NAMALWA (cell line): ENCODE data around the gene PPP1R9A.

Experiments used
- DNase-seq: peaks from one replicate; pipeline ENCODE4 v3.0.0-alpha.2; 2015; ENCODE audit warnings: low spot score

The PPP1R9A gene

GRCh38 chr7:95205665-95206225 lies 298.4 kb downstream of the PPP1R9A start:
- no peak for DNase-seq

GRCh38 chr7:95209276-95209675 lies 301.9 kb downstream of the PPP1R9A start:
- DNase-seq, result no peak

GRCh38 chr7:95209788-95210187 lies 302.4 kb downstream of the PPP1R9A start:
- DNase-seq, result no peak

DNA sequence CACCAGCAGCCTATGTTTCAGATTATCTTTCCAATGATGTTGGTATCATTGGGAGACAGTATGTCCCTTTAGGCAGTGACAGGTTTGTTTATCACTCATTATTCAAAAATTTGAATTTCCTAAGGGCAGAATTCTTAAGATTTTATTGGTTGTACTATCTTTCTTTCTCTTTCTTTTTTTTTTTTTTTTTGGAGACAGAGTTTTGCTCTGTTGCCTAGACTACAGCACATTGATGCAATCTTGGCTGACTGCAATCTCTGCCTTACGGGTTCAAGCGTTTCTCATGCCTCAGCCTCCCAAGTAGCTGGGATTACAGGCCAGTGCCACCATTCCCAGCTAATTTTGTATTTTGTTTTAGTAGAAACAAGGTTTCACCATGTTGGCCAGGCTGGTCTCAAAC lies 305.8 kb downstream of the PPP1R9A start:
- DNase-seq, result no peak

DNA sequence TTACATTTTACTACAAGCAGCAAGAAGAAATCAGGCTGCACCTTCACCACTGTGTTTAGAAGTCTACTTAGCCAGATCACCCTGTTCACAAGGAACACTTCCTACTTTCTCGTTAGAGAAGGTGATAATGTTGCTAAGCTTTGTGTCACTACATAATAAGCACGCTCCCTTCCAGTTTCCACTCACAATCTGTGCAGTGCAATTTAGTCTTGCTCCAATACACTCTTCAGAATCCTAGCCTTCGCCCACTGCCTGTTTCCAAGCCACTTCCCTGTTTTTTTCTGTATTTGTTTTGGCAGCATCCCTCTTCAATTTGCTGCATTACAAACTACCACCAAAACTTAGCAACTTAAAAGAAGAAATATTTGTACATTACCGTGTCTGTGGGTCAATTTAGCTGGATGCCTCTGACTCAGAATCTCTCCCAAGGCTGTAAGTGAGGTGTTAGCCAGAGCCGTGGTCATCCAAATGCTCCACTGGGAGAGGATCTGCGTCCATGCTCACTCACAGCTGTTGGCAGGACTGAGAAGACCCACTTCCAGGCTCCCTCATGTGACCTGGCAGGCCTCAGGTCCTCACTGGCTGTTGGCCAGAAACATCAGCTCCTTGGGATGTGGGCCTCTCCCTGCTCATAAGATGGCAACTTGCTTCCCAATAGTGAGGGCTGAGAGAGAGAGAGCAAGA lies 306.6 kb downstream of the PPP1R9A start:
- no peak for DNase-seq

GRCh38 chr7:95219721-95220120 lies 312.3 kb downstream of the PPP1R9A start:
- DNase-seq, result no peak

DNA sequence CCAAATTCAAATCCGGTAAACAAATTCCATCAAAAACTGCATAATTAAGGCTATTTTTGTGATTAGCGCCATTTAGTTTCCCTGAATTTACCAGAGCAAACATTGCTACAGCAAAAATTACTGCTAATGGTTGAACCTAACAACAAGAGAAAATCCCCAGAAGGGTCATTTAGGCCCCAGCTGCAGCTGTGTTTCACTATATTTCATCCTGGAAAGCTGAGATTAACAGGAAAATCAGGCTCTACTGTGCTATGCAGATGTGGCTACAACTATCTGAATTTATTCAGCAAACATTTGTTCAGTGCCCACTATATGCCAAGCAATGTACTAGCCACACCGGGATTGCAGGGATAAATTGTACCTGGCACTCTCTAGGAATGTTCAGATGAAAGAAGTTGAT lies 312.9 kb downstream of the PPP1R9A start:
- DNase-seq, result no peak

- DNase-seq, result no peak
These were observed 317.9 kb downstream of the PPP1R9A start for GRCh38 chr7:95225301-95225700.

DNA sequence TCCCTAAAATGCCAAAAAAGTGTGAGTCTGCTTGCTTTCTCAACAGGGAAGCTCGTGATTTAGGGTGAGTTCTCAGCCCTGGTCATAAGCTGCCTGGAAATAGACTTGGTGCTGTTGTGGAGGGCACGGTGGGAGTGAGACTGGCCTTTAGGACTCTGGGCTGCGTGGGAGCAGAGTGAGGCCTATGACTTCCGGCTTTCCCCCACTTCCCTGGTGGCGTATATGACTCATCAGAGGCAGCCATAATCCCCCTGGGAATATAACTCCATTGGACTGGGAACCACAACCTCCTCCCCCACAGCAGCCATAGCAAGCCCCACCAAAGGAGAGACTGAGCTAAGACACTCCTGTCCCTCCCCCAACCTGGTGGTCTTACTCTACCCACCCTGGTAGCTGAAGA lies 321.9 kb downstream of the PPP1R9A start:
- no peak for DNase-seq

DNA sequence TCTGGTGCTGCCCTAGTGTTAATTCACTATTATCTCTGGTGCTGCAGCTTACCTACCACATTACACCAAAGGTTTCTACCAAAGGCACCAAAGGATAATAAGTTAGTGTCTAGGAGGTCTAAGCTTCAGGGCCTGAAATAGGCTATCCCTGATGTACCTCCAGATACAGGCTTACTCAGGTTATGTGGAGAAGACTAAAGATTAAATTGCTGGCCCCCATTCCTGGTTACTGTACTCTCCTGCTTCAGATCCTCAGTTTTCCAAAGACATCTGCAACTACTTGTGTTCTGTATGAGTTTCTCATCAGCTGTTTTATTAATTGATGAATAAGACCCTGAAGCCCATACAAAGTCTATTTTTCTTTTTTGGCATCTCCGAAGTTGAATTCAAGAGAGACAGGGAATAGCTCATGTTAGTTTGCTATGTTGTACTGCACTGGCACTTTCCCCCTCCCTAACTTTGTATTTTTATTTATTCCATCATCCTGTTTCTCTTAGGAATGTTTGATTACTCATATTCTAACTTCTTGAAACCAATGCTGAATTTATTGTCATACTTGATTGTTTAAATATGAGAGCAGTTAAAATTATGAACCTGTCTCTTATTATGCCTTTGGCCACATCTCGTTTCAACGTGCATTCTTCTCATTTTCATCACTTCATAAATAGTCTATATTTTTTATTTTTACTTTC lies 331.0 kb downstream of the PPP1R9A start:
- DNase-seq, result no peak

DNA sequence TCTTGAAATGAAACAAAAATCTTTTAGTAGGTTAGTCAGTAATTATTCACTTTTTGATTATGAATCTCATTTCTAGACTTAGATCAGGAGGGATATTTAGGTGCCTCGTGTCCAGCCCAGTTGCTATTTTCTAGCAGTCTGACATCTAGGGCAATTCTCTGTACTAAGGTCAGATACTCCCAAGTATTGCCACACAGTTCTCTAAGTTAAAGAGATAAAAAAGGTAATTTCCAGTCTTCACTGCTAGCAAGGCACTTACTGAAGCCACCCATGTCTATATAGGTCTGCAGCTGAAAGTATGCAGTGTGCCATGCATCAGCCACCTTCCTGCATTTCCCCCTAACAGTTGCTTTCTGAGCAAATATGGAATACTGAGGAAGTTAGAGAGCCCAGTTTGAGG lies 333.5 kb downstream of the PPP1R9A start:
- DNase-seq, result no peak

- DNase-seq, result no peak
These were observed 334.9 kb downstream of the PPP1R9A start for GRCh38 chr7:95242266-95242665.

GRCh38 chr7:95244616-95245015 lies 337.2 kb downstream of the PPP1R9A start:
- no peak for DNase-seq

DNA sequence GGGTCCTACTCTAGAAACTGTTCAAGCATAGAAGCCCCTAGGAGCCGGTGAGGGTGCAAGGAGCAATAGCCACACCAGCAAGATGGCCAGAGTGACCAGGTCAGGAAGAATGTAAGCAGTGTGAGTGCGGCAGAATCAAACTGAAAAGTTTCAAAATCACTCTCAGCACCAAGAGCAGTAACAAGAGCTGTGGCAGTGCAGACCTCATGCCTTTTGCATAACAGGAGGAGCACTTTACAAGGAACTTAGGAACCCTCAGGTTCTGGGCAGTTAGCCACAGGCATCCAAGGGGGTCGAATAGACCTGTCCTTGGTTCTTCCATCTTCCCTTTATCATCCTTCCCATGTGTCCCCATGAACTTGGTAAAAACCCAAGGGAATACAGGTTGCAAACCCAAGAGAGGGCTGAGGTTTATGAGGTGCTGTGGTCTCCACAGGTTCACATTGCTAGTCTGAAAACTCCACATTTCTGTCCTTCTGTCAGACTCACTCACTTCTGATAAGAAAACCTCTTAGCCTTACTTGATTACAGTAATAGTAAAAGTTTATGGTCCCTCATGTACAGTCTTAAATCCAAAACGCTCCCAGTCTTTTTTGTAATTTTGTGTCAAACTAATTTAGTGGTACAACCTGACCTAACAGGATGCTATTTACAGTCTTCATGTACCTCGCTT lies 338.6 kb downstream of the PPP1R9A start:
- DNase-seq, result no peak

- DNase-seq, result peak; percentile 82
These were observed 339.5 kb downstream of the PPP1R9A start for GRCh38 chr7:95246831-95247370.

GRCh38 chr7:95250571-95250970 lies 343.2 kb downstream of the PPP1R9A start:
- DNase-seq, result no peak

DNA sequence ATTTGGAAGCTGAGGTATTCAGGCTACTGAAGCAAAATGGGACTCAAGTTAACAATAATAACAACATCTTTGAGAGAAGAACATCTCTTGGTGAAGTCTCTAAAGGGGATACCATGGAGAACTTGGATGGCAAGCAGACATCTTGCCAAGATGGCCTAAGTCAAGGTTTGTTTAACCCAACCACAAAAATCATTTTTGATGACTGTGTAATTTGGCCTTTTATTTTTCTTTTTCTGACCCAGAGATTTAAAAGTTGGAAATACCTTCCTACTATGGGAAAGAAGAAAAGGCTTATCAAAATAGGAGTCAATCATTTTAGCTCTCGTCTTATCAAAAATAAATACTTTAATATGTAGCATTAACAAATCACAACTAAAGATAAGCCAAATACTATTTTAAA lies 344.6 kb downstream of the PPP1R9A start:
- DNase-seq, result no peak

GRCh38 chr7:95253986-95254385 lies 346.6 kb downstream of the PPP1R9A start:
- DNase-seq, result no peak

- DNase-seq, result no peak
These were observed 348.3 kb downstream of the PPP1R9A start for GRCh38 chr7:95255691-95256090.

- no peak for DNase-seq
These were observed 354.6 kb downstream of the PPP1R9A start for GRCh38 chr7:95261895-95262415.

GRCh38 chr7:95262875-95263274 lies 355.5 kb downstream of the PPP1R9A start:
- no peak for DNase-seq

GRCh38 chr7:95263785-95264362 lies 356.5 kb downstream of the PPP1R9A start:
- DNase-seq, result no peak
